WTC11 (cell line): ENCODE data around the gene IFNGR1.

Source experiments
- ATF2 ChIP-seq: sonication (generic); formaldehyde crosslinking; IDR thresholded peaks from 2 replicates; pipeline ENCODE4 v1.8.1; 2022; ENCODE audit warnings: low read depth, missing genetic modification reagents, borderline replicate concordance
- CTCF ChIP-seq: fragments of 200-600 bp; IDR thresholded peaks from 2 replicates; pipeline ENCODE4 v1.8.0; 2022; ENCODE audit warnings: antibody characterized with exemption
- ELF4 ChIP-seq: sonication (generic); formaldehyde crosslinking; IDR thresholded peaks from 2 replicates; pipeline ENCODE4 v1.8.1; 2022; ENCODE audit warnings: low read depth, mild to moderate bottlenecking, moderate library complexity, missing genetic modification reagents
- ETV6 ChIP-seq: sonication (generic); formaldehyde crosslinking; IDR thresholded peaks from 2 replicates; pipeline ENCODE4 v1.8.1; 2022; ENCODE audit warnings: mild to moderate bottlenecking, missing genetic modification reagents
- IRF2 ChIP-seq: sonication (generic); formaldehyde crosslinking; IDR thresholded peaks from 2 replicates; pipeline ENCODE4 v1.8.0; 2022; ENCODE audit warnings: low read depth, missing genetic modification reagents, borderline replicate concordance
- MXD4 ChIP-seq: fragments of 250-450 bp; sonication (Bioruptor Pico); IDR thresholded peaks from 2 replicates; pipeline ENCODE4 v1.8.0; 2021; ENCODE audit warnings: mild to moderate bottlenecking, moderate library complexity, borderline replicate concordance
- NR2C2 ChIP-seq: sonication (generic); formaldehyde crosslinking; IDR thresholded peaks from 2 replicates; pipeline ENCODE4 v1.8.0; 2022; ENCODE audit warnings: mild to moderate bottlenecking, missing genetic modification reagents
- NR3C1 ChIP-seq: sonication (generic); formaldehyde crosslinking; conservative IDR thresholded peaks from 2 replicates; pipeline ENCODE4 v1.8.1; 2023; ENCODE audit warnings: low read depth, mild to moderate bottlenecking, missing genetic modification reagents
- TEAD4 ChIP-seq: sonication (generic); formaldehyde crosslinking; IDR thresholded peaks from 2 replicates; pipeline ENCODE4 v1.8.0; 2022; ENCODE audit warnings: mild to moderate bottlenecking, missing genetic modification reagents
- TP53 ChIP-seq: sonication (generic); formaldehyde crosslinking; IDR thresholded peaks from 2 replicates; pipeline ENCODE4 v1.8.1; 2023; ENCODE audit warnings: mild to moderate bottlenecking, missing genetic modification reagents
- ZBTB21 ChIP-seq: sonication (generic); formaldehyde crosslinking; IDR thresholded peaks from 2 replicates; pipeline ENCODE4 v1.8.1; 2023; ENCODE audit warnings: mild to moderate bottlenecking, missing genetic modification reagents, borderline replicate concordance
- TF ChIP-seq, protein P1 (sequence below): sonication (generic); formaldehyde crosslinking; IDR thresholded peaks from 2 replicates; pipeline ENCODE4 v1.8.0; 2022; ENCODE audit warnings: mild to moderate bottlenecking, missing genetic modification reagents
- TF ChIP-seq, protein P2 (sequence below): sonication (generic); formaldehyde crosslinking; IDR thresholded peaks from 2 replicates; pipeline ENCODE4 v1.8.0; 2022; ENCODE audit warnings: mild to moderate bottlenecking, missing genetic modification reagents
- TF ChIP-seq, protein P3 (sequence below): sonication (generic); formaldehyde crosslinking; IDR thresholded peaks from 2 replicates; pipeline ENCODE4 v1.8.1; 2023; ENCODE audit warnings: mild to moderate bottlenecking, missing genetic modification reagents, moderate library complexity

- no peak for TF ChIP-seq ETV6 (CRISPR knock-in tag)
- TF ChIP-seq MXD4 (CRISPR knock-in tag): no peak
- no peak for TF ChIP-seq CTCF
- no peak for TF ChIP-seq ZBTB21 (CRISPR knock-in tag)
- no peak for TF ChIP-seq NR2C2
- TF ChIP-seq, protein P1, sequence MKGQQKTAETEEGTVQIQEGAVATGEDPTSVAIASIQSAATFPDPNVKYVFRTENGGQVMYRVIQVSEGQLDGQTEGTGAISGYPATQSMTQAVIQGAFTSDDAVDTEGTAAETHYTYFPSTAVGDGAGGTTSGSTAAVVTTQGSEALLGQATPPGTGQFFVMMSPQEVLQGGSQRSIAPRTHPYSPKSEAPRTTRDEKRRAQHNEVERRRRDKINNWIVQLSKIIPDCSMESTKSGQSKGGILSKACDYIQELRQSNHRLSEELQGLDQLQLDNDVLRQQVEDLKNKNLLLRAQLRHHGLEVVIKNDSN: no peak
- TF ChIP-seq IRF2 (CRISPR knock-in tag): no peak
- TF ChIP-seq, protein P2, sequence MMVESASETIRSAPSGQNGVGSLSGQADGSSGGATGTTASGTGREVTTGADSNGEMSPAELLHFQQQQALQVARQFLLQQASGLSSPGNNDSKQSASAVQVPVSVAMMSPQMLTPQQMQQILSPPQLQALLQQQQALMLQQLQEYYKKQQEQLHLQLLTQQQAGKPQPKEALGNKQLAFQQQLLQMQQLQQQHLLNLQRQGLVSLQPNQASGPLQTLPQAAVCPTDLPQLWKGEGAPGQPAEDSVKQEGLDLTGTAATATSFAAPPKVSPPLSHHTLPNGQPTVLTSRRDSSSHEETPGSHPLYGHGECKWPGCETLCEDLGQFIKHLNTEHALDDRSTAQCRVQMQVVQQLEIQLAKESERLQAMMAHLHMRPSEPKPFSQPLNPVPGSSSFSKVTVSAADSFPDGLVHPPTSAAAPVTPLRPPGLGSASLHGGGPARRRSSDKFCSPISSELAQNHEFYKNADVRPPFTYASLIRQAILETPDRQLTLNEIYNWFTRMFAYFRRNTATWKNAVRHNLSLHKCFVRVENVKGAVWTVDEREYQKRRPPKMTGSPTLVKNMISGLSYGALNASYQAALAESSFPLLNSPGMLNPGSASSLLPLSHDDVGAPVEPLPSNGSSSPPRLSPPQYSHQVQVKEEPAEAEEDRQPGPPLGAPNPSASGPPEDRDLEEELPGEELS (CRISPR knock-in tag): no peak
- no peak for TF ChIP-seq ELF4 (CRISPR knock-in tag)
- TF ChIP-seq TEAD4: no peak
- TF ChIP-seq TP53 (CRISPR knock-in tag): no peak
- TF ChIP-seq, protein P3, sequence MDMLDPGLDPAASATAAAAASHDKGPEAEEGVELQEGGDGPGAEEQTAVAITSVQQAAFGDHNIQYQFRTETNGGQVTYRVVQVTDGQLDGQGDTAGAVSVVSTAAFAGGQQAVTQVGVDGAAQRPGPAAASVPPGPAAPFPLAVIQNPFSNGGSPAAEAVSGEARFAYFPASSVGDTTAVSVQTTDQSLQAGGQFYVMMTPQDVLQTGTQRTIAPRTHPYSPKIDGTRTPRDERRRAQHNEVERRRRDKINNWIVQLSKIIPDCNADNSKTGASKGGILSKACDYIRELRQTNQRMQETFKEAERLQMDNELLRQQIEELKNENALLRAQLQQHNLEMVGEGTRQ (CRISPR knock-in tag): no peak
- no peak for TF ChIP-seq NR3C1 (CRISPR knock-in tag)
- TF ChIP-seq ATF2: no peak
Measured at GRCh38 chr6:137148306-137149034, 70.7 kb downstream of the IFNGR1 start.
